Keratinocyte (primary cell): ENCODE data around the gene ZYG11A. TPM values are rescaled to one million over a fixed set of nuclear protein-coding genes. Genes with fewer than 3 reads are reported as not detected.

Source experiments
- DNase-seq: peaks from one replicate; pipeline ENCODE4 v3.0.0-alpha.2; 2011; ENCODE audit warnings: low read depth, missing footprints, low spot score
- FAIRE-seq: peaks from 2 replicates; lab custom pipeline; 2011; peaks lifted over from hg19 to GRCh38; lab: Jason Lieb, UNC
- H2AFZ ChIP-seq: 2 replicates; pipeline ENCODE4 v1.6.0; 2012; ENCODE audit warnings: low read length, control low read depth, inconsistent platforms; ENCODE audit not compliant: control insufficient read depth
- H3K27ac ChIP-seq: 2 replicates; pipeline ENCODE4 v1.5.1; 2011; ENCODE audit warnings: low read length; ENCODE audit not compliant: control insufficient read depth, insufficient read depth
- H3K27me3 ChIP-seq: 3 replicates; pipeline ENCODE4 v1.6.0; 2011; ENCODE audit warnings: low read length; ENCODE audit not compliant: control insufficient read depth, insufficient read depth; ENCODE audit errors: extremely low read depth
- H3K36me3 ChIP-seq, 2 experiments: 2 replicates in 1 of 2; 3 replicates in 1 of 2; pipeline ENCODE4 v1.5.1; 2011; ENCODE audit warnings: low read length in 2 of 2, mild to moderate bottlenecking in 1 of 2; ENCODE audit not compliant: control insufficient read depth in 2 of 2, insufficient read depth in 2 of 2; ENCODE audit errors: extremely low read depth in 1 of 2
- H3K4me1 ChIP-seq: 3 replicates; pipeline ENCODE4 v1.5.1; 2011; ENCODE audit warnings: low read length; ENCODE audit not compliant: control insufficient read depth, insufficient read depth; ENCODE audit errors: extremely low read depth
- H3K4me2 ChIP-seq: 3 replicates; pipeline ENCODE4 v1.6.0; 2011; ENCODE audit warnings: low read depth, low read length; ENCODE audit not compliant: control insufficient read depth, insufficient read depth; ENCODE audit errors: extremely low read depth
- H3K4me3 ChIP-seq, 3 experiments: fragments of 200-600 bp in 1 of 3; sonication (generic) in 1 of 3; 2 replicates in 2 of 3; 3 replicates in 1 of 3; pipeline ENCODE4 v1.5.1; 2011 to 2016; ENCODE audit warnings: low read length in 3 of 3, mild to moderate bottlenecking in 3 of 3, control low read depth in 2 of 3, inconsistent platforms in 1 of 3, low read depth in 1 of 3, mixed read lengths in 1 of 3, mixed run types in 1 of 3, moderate library complexity in 1 of 3; ENCODE audit not compliant: control insufficient read depth in 2 of 3, insufficient read depth in 2 of 3; ENCODE audit errors: extremely low read depth in 1 of 3
- H3K79me2 ChIP-seq: 2 replicates; pipeline ENCODE4 v1.6.0; 2012; ENCODE audit warnings: low read length; ENCODE audit not compliant: control insufficient read depth, insufficient read depth
- H3K9ac ChIP-seq: 3 replicates; pipeline ENCODE4 v1.6.0; 2011; ENCODE audit warnings: low read length; ENCODE audit not compliant: control insufficient read depth, insufficient read depth; ENCODE audit errors: extremely low read depth
- H3K9me1 ChIP-seq: 3 replicates; pipeline ENCODE4 v1.6.0; 2011; ENCODE audit warnings: low read length; ENCODE audit not compliant: control insufficient read depth, insufficient read depth; ENCODE audit errors: extremely low read depth
- H3K9me3 ChIP-seq: 2 replicates; pipeline ENCODE4 v1.5.1; 2012; ENCODE audit warnings: low read depth, low read length; ENCODE audit not compliant: control insufficient read depth
- H4K20me1 ChIP-seq: 3 replicates; pipeline ENCODE4 v1.6.0; 2011; ENCODE audit warnings: low read length; ENCODE audit not compliant: control insufficient read depth, insufficient read depth; ENCODE audit errors: extremely low read depth
- CTCF ChIP-seq, 3 experiments: IDR thresholded peaks in 1 of 3; conservative IDR thresholded peaks in 1 of 3; optimal IDR thresholded peaks in 1 of 3; 2 replicates in 2 of 3; 3 replicates in 1 of 3; pipeline versions ENCODE3 to v1.5.1; 2011; ENCODE audit warnings: low read length in 3 of 3, mild to moderate bottlenecking in 3 of 3, moderate library complexity in 2 of 3, control low read depth in 1 of 3, inconsistent platforms in 1 of 3; ENCODE audit not compliant: insufficient read depth in 2 of 3; ENCODE audit errors: extremely low read depth in 1 of 3
- EZH2 ChIP-seq: IDR thresholded peaks from one replicate; pipeline ENCODE4 v1.6.1; 2012; ENCODE audit warnings: inconsistent platforms, mild to moderate bottlenecking, low read length, moderate library complexity
- dilution Hi-C: fragments of 300-500 bp; cut with MboI; formaldehyde crosslinking; loops from one replicate; pipeline ENCODE4 v1.7.0; 2020; ENCODE audit warnings: low sequenced_read_pairs; ENCODE audit not compliant: extremely low pct_ligation_motif_present
- polyA plus RNA-seq, 5 experiments: library from polyadenylated mRNA; depleted of rRNA in 3 of 5; stranded (reverse) in 3 of 5; stranded (forward) in 1 of 5; unstranded in 1 of 5; fragments of >200 nt; gene quantifications; 1 replicate in 1 of 5; 2 replicates in 3 of 5; 3 replicates in 1 of 5; pipeline versions ENCODE4 v1.2.1 to v1.2.3, GENCODE V29; 2011 to 2012; ENCODE audit warnings: missing spikeins in 2 of 5, low read depth in 1 of 5, low replicate concordance in 1 of 5

Gene ZYG11A
- polyA plus RNA-seq, 1 donor (not counting 4 experiments of a cell fraction or from before 2014, with no cell fraction given): 0.64 TPM

- FAIRE-seq (no peak), DNase-seq (no peak)
- TF ChIP-seq CTCF (optimal IDR thresholded peaks at IDR 0.05 in 1 of 3, IDR thresholded peaks at IDR 0.05 in 1 of 3, conservative IDR thresholded peaks at IDR 0.05 in 1 of 3; ENCODE audit: extremely low read depth in 1 of 3, insufficient read depth in 2 of 3, low read length in 3 of 3) (no peak), EZH2 (no peak)
- H2AFZ ChIP-seq: no peak overlapping the region
- peaks cover 2% of the 10 kb centered on the region for H3K9me1 ChIP-seq
- H3K4me1 ChIP-seq: peaks cover 6% of the 10 kb centered on the region
- H3K27ac ChIP-seq: no peak overlapping the region
- H3K4me2 ChIP-seq: no peak overlapping the region
- H3K9me3 ChIP-seq: no peaks in the 10 kb centered on the region
- no peaks in the 10 kb centered on the region for H4K20me1 ChIP-seq
- dilution Hi-C loops: no loop called here
- H3K4me3 ChIP-seq: no peak overlapping the region
- no peaks in the 10 kb centered on the region for H3K79me2 ChIP-seq
- H3K9ac ChIP-seq: no peak overlapping the region
- H3K36me3 ChIP-seq: peaks cover 1 to 6% of the 10 kb centered on the region in 2 experiments
- H3K27me3 ChIP-seq: no peaks in the 10 kb centered on the region
Observed at GRCh38 chr1:52904208-52904926, 61.8 kb downstream of the ZYG11A start.

GRCh38 chr1:52904927-52905698 is 62.6 kb downstream of the ZYG11A start:
- Histone ChIP-seq H3K4me2 (no peak overlapping the region), H3K9me3 (no peaks in the 10 kb centered on the region), H3K9me1 (peaks cover 2% of the 10 kb centered on the region), H3K79me2 (no peaks in the 10 kb centered on the region), H3K4me1 (peaks cover 6% of the 10 kb centered on the region), H3K27ac (no peak overlapping the region), H2AFZ (no peak overlapping the region), H3K36me3 (peaks cover 1 to 6% of the 10 kb centered on the region in 2 experiments), H4K20me1 (no peaks in the 10 kb centered on the region), H3K4me3 (no peak overlapping the region), H3K9ac (no peak overlapping the region), H3K27me3 (no peaks in the 10 kb centered on the region)
- DNase-seq (no peak), FAIRE-seq (no peak)
- TF ChIP-seq EZH2 (no peak), CTCF (optimal IDR thresholded peaks at IDR 0.05 in 1 of 3, IDR thresholded peaks at IDR 0.05 in 1 of 3, conservative IDR thresholded peaks at IDR 0.05 in 1 of 3; ENCODE audit: extremely low read depth in 1 of 3, insufficient read depth in 2 of 3, low read length in 3 of 3) (peak; percentile 33 to 59 (median 38))
- dilution Hi-C loops: no loop called here
